SH-SY5Y (cell line): ENCODE data around the gene HES7.

Experiments
- GATA2 ChIP-seq: IDR thresholded peaks from 2 replicates; pipeline ENCODE4 v1.6.1; 2011; ENCODE audit warnings: mild to moderate bottlenecking, low read depth, low read length
- GATA3 ChIP-seq: IDR thresholded peaks from 2 replicates; pipeline ENCODE4 v1.6.1; 2011; ENCODE audit warnings: low read depth, mild to moderate bottlenecking, low read length, moderate library complexity

DNA sequence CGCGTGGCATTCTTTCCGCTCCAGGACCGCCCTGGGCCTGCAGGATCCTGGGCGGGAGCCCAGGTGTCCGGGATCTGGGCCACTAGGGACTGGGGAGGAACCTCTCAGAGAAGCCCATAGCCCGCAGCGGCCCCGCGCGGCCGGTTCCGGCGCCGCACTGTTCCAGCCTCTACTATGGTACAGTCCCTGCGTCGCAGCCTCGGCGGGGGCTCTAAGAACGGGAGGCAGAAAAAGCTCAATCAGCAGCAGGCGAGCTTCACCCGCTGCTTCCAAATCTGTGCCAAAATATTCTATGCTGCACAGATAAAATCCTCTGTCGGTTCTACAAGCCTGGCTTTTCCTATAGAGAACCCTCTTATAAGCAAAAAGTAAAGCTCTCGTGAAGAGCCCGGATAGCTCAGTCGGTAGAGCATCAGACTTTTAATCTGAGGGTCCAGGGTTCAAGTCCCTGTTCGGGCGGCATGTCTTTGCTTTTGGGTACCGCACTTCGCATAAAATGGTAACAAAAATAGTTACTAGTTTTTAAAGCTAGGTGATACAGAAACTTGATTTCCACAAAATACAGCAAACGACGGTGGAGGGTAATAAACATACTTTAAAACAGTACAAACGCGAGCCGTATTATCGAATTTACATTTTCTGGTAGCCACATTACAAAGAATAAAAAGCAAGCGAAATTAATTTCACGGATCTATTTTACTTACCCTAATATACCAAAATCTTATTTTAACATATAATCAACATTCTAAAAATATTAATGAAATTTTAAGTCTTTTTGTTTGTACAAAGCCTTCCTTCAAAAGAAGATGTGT lies 4.9 kb downstream of the HES7 start:
- TF ChIP-seq GATA2 = peak; percentile 33; the same call in 1 of the 2 replicates
- no peak for TF ChIP-seq GATA3
